H9 (cell line): ENCODE measurements around the gene TNIK. TPM values are rescaled to one million over a fixed set of nuclear protein-coding genes. Genes with fewer than 3 reads are reported as not detected.

Experiments
- DNase-seq: peaks from one replicate; pipeline ENCODE4 v3.0.0-alpha.2; 2017
- H2AFZ ChIP-seq: one replicate; pipeline ENCODE4 v1.6.1; 2013; ENCODE audit warnings: mild to moderate bottlenecking, low read length, control low read depth, moderate library complexity
- H2AK5ac ChIP-seq: 2 replicates; pipeline ENCODE4 v1.6.1; 2013; ENCODE audit warnings: low read length, control low read depth, mixed read lengths; ENCODE audit not compliant: insufficient read length
- H2BK120ac ChIP-seq: one replicate; pipeline ENCODE4 v1.6.1; 2013; ENCODE audit warnings: low read depth, mild to moderate bottlenecking, low read length, control low read depth, inconsistent platforms; ENCODE audit not compliant: poor library complexity, severe bottlenecking
- H2BK12ac ChIP-seq: 2 replicates; pipeline ENCODE4 v1.6.1; 2013; ENCODE audit warnings: low read length, control low read depth, mixed read lengths, low read depth; ENCODE audit not compliant: insufficient read length
- H2BK15ac ChIP-seq: 2 replicates; pipeline ENCODE4 v1.6.1; 2013; ENCODE audit warnings: low read depth, low read length, control low read depth
- H2BK20ac ChIP-seq: one replicate; pipeline ENCODE4 v1.6.1; 2013; ENCODE audit warnings: low read depth, mild to moderate bottlenecking, low read length, control low read depth, inconsistent platforms; ENCODE audit not compliant: poor library complexity, severe bottlenecking
- H2BK5ac ChIP-seq: 2 replicates; pipeline ENCODE4 v1.6.1; 2013; ENCODE audit warnings: low read length, control low read depth, mixed read lengths; ENCODE audit not compliant: insufficient read length
- H3K14ac ChIP-seq: 2 replicates; pipeline ENCODE4 v1.6.1; 2013; ENCODE audit warnings: low read length, control low read depth; ENCODE audit not compliant: insufficient read depth
- H3K18ac ChIP-seq: 2 replicates; pipeline ENCODE4 v1.6.1; 2013; ENCODE audit warnings: low read depth, mild to moderate bottlenecking, mixed read lengths, low read length, control low read depth; ENCODE audit not compliant: insufficient read length
- H3K23ac ChIP-seq: 2 replicates; pipeline ENCODE4 v1.6.1; 2013; ENCODE audit warnings: low read length, control low read depth, mixed read lengths, low read depth; ENCODE audit not compliant: insufficient read length
- H3K23me2 ChIP-seq: 2 replicates; pipeline ENCODE4 v1.6.1; 2013; ENCODE audit warnings: low read depth, mild to moderate bottlenecking, mixed read lengths, low read length, control low read depth; ENCODE audit not compliant: insufficient read length, poor library complexity, severe bottlenecking
- H3K27ac ChIP-seq: 2 replicates; pipeline ENCODE4 v1.5.1; 2013; ENCODE audit warnings: low read length, control low read depth, mixed read lengths, low read depth; ENCODE audit not compliant: insufficient read length
- H3K27me3 ChIP-seq: 2 replicates; pipeline ENCODE4 v1.6.1; 2013; ENCODE audit warnings: low read length, control low read depth, inconsistent platforms; ENCODE audit not compliant: insufficient read depth
- H3K4ac ChIP-seq: 2 replicates; pipeline ENCODE4 v1.6.1; 2013; ENCODE audit warnings: low read depth, mild to moderate bottlenecking, control low read depth, inconsistent platforms, low read length, moderate library complexity
- H3K4me1 ChIP-seq: 2 replicates; pipeline ENCODE4 v1.6.1; 2013; ENCODE audit warnings: low read length, control low read depth, inconsistent platforms; ENCODE audit not compliant: insufficient read depth
- H3K4me2 ChIP-seq: 2 replicates; pipeline ENCODE4 v1.6.1; 2013; ENCODE audit warnings: low read length, control low read depth, mixed read lengths; ENCODE audit not compliant: insufficient read length, insufficient read depth
- H3K56ac ChIP-seq: 2 replicates; pipeline ENCODE4 v1.6.1; 2013; ENCODE audit warnings: low read depth, mild to moderate bottlenecking, mixed read lengths, low read length, control low read depth; ENCODE audit not compliant: insufficient read length
- H3K79me1 ChIP-seq: 2 replicates; pipeline ENCODE4 v1.6.1; 2013; ENCODE audit warnings: low read depth, mild to moderate bottlenecking, moderate library complexity, low read length, control low read depth, inconsistent platforms; ENCODE audit not compliant: insufficient read depth, poor library complexity, severe bottlenecking
- H3K79me2 ChIP-seq: 2 replicates; pipeline ENCODE4 v1.6.1; 2013; ENCODE audit warnings: low read length, control low read depth, inconsistent platforms; ENCODE audit not compliant: insufficient read depth
- H3K9ac ChIP-seq: 2 replicates; pipeline ENCODE4 v1.6.1; 2013; ENCODE audit warnings: low read length, control low read depth, mixed read lengths; ENCODE audit not compliant: insufficient read length; ENCODE audit errors: extremely low read depth
- H3K9me3 ChIP-seq: one replicate; pipeline ENCODE4 v1.6.1; 2013; ENCODE audit warnings: low read depth, low read length, inconsistent platforms; ENCODE audit not compliant: control insufficient read depth
- H3T11ph ChIP-seq: one replicate; pipeline ENCODE4 v1.6.1; 2013; ENCODE audit warnings: mild to moderate bottlenecking, low read length, control low read depth, inconsistent platforms
- H4K20me1 ChIP-seq: one replicate; pipeline ENCODE4 v1.6.1; 2013; ENCODE audit not compliant: control insufficient read depth, insufficient read length, insufficient read depth
- H4K5ac ChIP-seq: 2 replicates; pipeline ENCODE4 v1.6.1; 2013; ENCODE audit warnings: low read depth, mild to moderate bottlenecking, mixed read lengths, low read length, control low read depth; ENCODE audit not compliant: insufficient read length
- H4K8ac ChIP-seq: replicated peaks from 2 replicates; pipeline ENCODE4 v1.6.1; 2013; ENCODE audit warnings: low read length, control low read depth, mixed read lengths, low read depth; ENCODE audit not compliant: insufficient read length
- H4K91ac ChIP-seq: 2 replicates; pipeline ENCODE4 v1.6.1; 2013; ENCODE audit warnings: low read depth, mild to moderate bottlenecking, moderate library complexity, mixed read lengths, low read length, control low read depth; ENCODE audit not compliant: insufficient read length
- H3K27ac Mint-ChIP-seq, 3 experiments: 2 replicates in 2 of 3; 3 replicates in 1 of 3; pipeline ENCODE4 v1.8.0; 2020 to 2021; ENCODE audit warnings: mixed read lengths in 3 of 3, mild to moderate bottlenecking in 1 of 3, moderate library complexity in 1 of 3
- H3K27me3 Mint-ChIP-seq: 2 replicates; pipeline ENCODE4 v1.8.0; 2021; ENCODE audit warnings: low read depth, mild to moderate bottlenecking, moderate library complexity, mixed read lengths
- H3K36me3 Mint-ChIP-seq, 3 experiments: 2 replicates in 2 of 3; 3 replicates in 1 of 3; pipeline ENCODE4 v1.8.0; 2020 to 2021; ENCODE audit warnings: low read depth in 3 of 3, mixed read lengths in 3 of 3; ENCODE audit not compliant: insufficient read depth in 1 of 3
- H3K4me1 Mint-ChIP-seq, 2 experiments: 2 replicates each; pipeline ENCODE4 v1.8.0; 2020; ENCODE audit warnings: mixed read lengths in 2 of 2
- H3K4me3 Mint-ChIP-seq, 2 experiments: 2 replicates in 1 of 2; 3 replicates in 1 of 2; pipeline ENCODE4 v1.8.0; 2020 to 2021; ENCODE audit warnings: mild to moderate bottlenecking in 2 of 2, mixed read lengths in 2 of 2, moderate library complexity in 1 of 2
- H3K9me3 Mint-ChIP-seq, 2 experiments: 2 replicates in 1 of 2; 3 replicates in 1 of 2; pipeline ENCODE4 v1.8.0; 2020; ENCODE audit warnings: mild to moderate bottlenecking in 2 of 2, mixed read lengths in 2 of 2, moderate library complexity in 1 of 2
- WGBS: extraction: QIAGEN DNeasy Blood & Tissue Kit; methylation state at CpG from one replicate; pipeline ENCODE4 v1.1.7; 2013; ENCODE audit warnings: missing lambda C conversion rate, low lambda C conversion rate, mixed read lengths; ENCODE audit not compliant: insufficient read length; ENCODE audit errors: extremely low coverage; 5-methylcytosine and 5-hydroxymethylcytosine counted together
- total RNA-seq: library from RNA; stranded (reverse); gene quantifications from 2 replicates; pipeline ENCODE4 v1.2.1, GENCODE V29; 2021
- TF ChIP-seq, protein P1 (sequence below): fragments of 200-600 bp; sonication (generic); conservative IDR thresholded peaks from 3 replicates; pipeline ENCODE4 v1.8.0; 2021; ENCODE audit warnings: antibody characterized with exemption, mild to moderate bottlenecking

The TNIK gene
- total RNA-seq, 1 experiment from 2014 or later: 15.9 TPM

DNA sequence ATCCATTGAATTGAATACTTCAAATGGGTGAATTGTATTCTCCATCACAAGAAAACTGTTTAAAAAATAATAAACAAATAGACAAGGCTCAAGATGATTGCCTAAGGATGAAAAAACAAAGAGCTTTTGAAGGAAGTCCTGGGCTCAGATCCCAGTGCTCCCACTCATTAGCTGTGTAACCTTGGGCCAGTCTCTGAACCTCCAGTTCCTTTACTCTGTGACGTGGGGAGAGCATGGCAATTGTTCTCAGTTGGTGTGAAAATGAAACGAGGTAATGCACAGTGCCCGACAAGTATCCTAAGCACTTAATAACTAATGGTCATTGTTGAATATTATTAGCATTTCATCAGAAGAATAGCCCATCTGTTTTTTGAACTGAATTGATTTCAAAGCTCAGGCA is 40.7 kb downstream of the TNIK start:
- Histone ChIP-seq H4K20me1 (no peaks in the 10 kb centered on the region), H3K4ac (no peak overlapping the region), H3K9ac (no peak overlapping the region), H4K8ac (no peak overlapping the region), H3K79me1 (peaks cover 7% of the 10 kb centered on the region), H3K4me1 (peaks cover 5% of the 10 kb centered on the region), H2AK5ac (no peak overlapping the region), H2BK20ac (no peak overlapping the region), H3K23ac (no peak overlapping the region), H2BK15ac (no peak overlapping the region), H3K23me2 (no peaks in the 10 kb centered on the region), H4K5ac (no peak overlapping the region), H3K56ac (no peak overlapping the region), H2BK120ac (no peak overlapping the region), H3K18ac (no peak overlapping the region), H3K4me2 (no peak overlapping the region), H3K14ac (no peak overlapping the region), H3K27ac (no peak overlapping the region), H3K79me2 (peaks cover 13% of the 10 kb centered on the region; the same call in 1 of the 2 replicates), H2BK12ac (no peak overlapping the region), H2BK5ac (no peak overlapping the region), H3K27me3 (no peaks in the 10 kb centered on the region), H3K9me3 (no peaks in the 10 kb centered on the region), H4K91ac (no peak overlapping the region), H2AFZ (no peak overlapping the region), H3T11ph (no peak overlapping the region)
- WGBS: no CpG with 5 or more reads among the region's 3 CpGs
- peaks cover 3 to 5% of the 10 kb centered on the region in 2 experiments; a peak in 4 of 5 replicates for H3K9me3 Mint-ChIP-seq
- peaks cover 11 to 12% of the 10 kb centered on the region in 2 experiments for H3K4me1 Mint-ChIP-seq
- H3K36me3 Mint-ChIP-seq: peaks cover 0 to 5% (median 4%) of the 10 kb centered on the region in 3 experiments; a peak in 4 of 7 replicates
- H3K4me3 Mint-ChIP-seq: no peak overlapping the region
- no peak for DNase-seq
- no peak overlapping the region for H3K27ac Mint-ChIP-seq
- no peaks in the 10 kb centered on the region for H3K27me3 Mint-ChIP-seq
- TF ChIP-seq, protein P1, sequence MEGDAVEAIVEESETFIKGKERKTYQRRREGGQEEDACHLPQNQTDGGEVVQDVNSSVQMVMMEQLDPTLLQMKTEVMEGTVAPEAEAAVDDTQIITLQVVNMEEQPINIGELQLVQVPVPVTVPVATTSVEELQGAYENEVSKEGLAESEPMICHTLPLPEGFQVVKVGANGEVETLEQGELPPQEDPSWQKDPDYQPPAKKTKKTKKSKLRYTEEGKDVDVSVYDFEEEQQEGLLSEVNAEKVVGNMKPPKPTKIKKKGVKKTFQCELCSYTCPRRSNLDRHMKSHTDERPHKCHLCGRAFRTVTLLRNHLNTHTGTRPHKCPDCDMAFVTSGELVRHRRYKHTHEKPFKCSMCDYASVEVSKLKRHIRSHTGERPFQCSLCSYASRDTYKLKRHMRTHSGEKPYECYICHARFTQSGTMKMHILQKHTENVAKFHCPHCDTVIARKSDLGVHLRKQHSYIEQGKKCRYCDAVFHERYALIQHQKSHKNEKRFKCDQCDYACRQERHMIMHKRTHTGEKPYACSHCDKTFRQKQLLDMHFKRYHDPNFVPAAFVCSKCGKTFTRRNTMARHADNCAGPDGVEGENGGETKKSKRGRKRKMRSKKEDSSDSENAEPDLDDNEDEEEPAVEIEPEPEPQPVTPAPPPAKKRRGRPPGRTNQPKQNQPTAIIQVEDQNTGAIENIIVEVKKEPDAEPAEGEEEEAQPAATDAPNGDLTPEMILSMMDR: no peak
